HT-29 (cell line): Measurements from ENCODE around the gene POLN. TPM values are rescaled to one million over a fixed set of nuclear protein-coding genes. Genes with fewer than 3 reads are reported as not detected.

Experiments
- DNase-seq: peaks from one replicate; pipeline ENCODE4 v3.0.0-alpha.2; 2015; ENCODE audit warnings: low spot score
- total RNA-seq: library from RNA; depleted of rRNA; stranded (reverse); fragments of >200 nt; shearing (Covaris generic); gene quantifications from 2 replicates; pipeline ENCODE4 v1.2.3, GENCODE V29; 2014

POLN gene
- total RNA-seq, 1 experiment from 2014 or later = 0.71 TPM

- no peak for DNase-seq
Measured at GRCh38 chr4:2263926-2264321, 22.0 kb upstream of the POLN start.

- DNase-seq = no peak
Measured at GRCh38 chr4:2262944-2263250, 21.0 kb upstream of the POLN start.

GRCh38 chr4:2262145-2262943, 20.4 kb upstream of the POLN start:
- peak; percentile 98 for DNase-seq

GRCh38 chr4:2261853-2262144, 19.9 kb upstream of the POLN start, which contains the start of gene MXD4:
MXD4 (minus strand) TSS chr4:2262109; CDS start chr4:2261980, 129 bp downstream.
- DNase-seq = no peak

GRCh38 chr4:2261110-2261852, 19.4 kb upstream of the POLN start:
- peak; percentile 19 for DNase-seq

- no peak for DNase-seq
Measured at GRCh38 chr4:2260344-2261109, 18.6 kb upstream of the POLN start.

GRCh38 chr4:2259541-2260343, 17.8 kb upstream of the POLN start:
- DNase-seq = no peak

GRCh38 chr4:2259036-2259540, 17.2 kb upstream of the POLN start:
- no peak for DNase-seq

- DNase-seq = no peak
Measured at GRCh38 chr4:2258091-2259035, 16.4 kb upstream of the POLN start.

GRCh38 chr4:2257361-2258081, 15.6 kb upstream of the POLN start:
- DNase-seq = no peak

- DNase-seq = no peak
Measured at GRCh38 chr4:2256781-2257191, 14.9 kb upstream of the POLN start.

- DNase-seq = no peak
Measured at GRCh38 chr4:2256156-2256731, 14.3 kb upstream of the POLN start.

GRCh38 chr4:2255501-2256155, 13.7 kb upstream of the POLN start:
- no peak for DNase-seq

- no peak for DNase-seq
Measured at GRCh38 chr4:2254665-2255500, 13.0 kb upstream of the POLN start.

- DNase-seq = no peak
Measured at GRCh38 chr4:2253160-2254084, 11.5 kb upstream of the POLN start.

- no peak for DNase-seq
Measured at GRCh38 chr4:2252530-2253091, 10.7 kb upstream of the POLN start.
